Measurements from ENCODE around the gene DENND1B.

DNA sequence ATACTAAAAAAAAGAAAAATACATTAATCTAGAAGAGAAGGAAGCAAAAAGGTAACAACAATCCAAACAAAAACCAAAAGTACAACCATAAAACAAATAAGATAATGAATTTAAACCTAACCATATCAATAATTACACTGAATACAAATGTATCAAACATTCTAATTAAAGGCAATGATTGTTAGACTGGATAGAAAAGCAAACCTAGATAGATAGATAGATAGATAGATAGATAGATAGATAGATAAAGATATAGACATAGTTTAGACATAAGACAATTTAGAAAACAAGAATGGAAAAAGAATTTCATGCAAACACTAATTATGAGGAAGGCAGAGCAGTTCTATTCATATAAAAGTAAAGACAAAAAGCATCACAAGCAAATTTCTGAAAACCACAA, 24.9 kb downstream of the DENND1B start:
- TF ChIP-seq, protein P1, sequence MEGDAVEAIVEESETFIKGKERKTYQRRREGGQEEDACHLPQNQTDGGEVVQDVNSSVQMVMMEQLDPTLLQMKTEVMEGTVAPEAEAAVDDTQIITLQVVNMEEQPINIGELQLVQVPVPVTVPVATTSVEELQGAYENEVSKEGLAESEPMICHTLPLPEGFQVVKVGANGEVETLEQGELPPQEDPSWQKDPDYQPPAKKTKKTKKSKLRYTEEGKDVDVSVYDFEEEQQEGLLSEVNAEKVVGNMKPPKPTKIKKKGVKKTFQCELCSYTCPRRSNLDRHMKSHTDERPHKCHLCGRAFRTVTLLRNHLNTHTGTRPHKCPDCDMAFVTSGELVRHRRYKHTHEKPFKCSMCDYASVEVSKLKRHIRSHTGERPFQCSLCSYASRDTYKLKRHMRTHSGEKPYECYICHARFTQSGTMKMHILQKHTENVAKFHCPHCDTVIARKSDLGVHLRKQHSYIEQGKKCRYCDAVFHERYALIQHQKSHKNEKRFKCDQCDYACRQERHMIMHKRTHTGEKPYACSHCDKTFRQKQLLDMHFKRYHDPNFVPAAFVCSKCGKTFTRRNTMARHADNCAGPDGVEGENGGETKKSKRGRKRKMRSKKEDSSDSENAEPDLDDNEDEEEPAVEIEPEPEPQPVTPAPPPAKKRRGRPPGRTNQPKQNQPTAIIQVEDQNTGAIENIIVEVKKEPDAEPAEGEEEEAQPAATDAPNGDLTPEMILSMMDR (IDR thresholded peaks at IDR 0.05) = no peak
- TF ChIP-seq POLR2A (IDR thresholded peaks at IDR 0.05) = no peak

Data from breast epithelium (tissue), 3 donors.